PC-3 (cell line): ENCODE results near the gene ARMC3.

Experiments
- CTCF ChIP-seq: fragments of 300-600 bp; sonication (generic); conservative IDR thresholded peaks from 2 replicates; pipeline ENCODE4 v1.5.1; 2017; ENCODE audit warnings: antibody characterized with exemption, low read depth, mild to moderate bottlenecking, low read length
- EZH2 ChIP-seq: fragments of 300-600 bp; sonication (generic); IDR thresholded peaks from one replicate; pipeline ENCODE4 v1.6.1; 2017; ENCODE audit warnings: antibody characterized with exemption, mild to moderate bottlenecking, low read length; ENCODE audit not compliant: unreplicated experiment

DNA sequence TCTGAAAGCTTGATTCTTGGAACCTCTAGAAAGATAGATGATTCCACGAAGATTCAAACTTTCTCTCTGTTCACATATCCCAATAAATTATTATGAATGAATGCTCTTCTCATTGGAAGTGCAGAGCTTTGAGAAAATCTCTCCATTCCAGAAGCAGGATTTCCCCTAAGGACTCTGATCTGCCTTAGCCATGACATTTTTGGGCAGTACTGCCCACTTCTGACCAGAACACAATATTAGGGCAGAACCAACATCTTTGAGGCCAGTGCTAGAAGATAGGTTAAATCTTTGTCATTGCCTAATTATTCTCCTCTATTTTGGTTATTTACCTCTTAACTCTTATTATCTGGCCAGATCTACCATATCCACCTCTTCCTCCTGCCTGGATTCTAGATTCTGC is 49.9 kb downstream of the ARMC3 start:
- TF ChIP-seq CTCF (no peak), EZH2 (no peak)
